Lower lobe of right lung (tissue), 2 donors: Measurements from ENCODE around the gene SLC35G6. TPM values are rescaled to one million over a fixed set of nuclear protein-coding genes. Genes with fewer than 3 reads are reported as not detected.
"Not testable (repeated sequence)": the region's sequence is repeated elsewhere in the genome, so short reads cannot be mapped to it uniquely, and the experiment has no call there.

ENCODE experiments used
- ATAC-seq, 2 donors: fragments of 200-7000 bp; cut with Tn5 transposase; one replicate each; pipeline ENCODE4 v1.9.1; 2020 to 2022; ENCODE audit warnings: mild to moderate bottlenecking in 2 of 2, moderate library complexity in 2 of 2
- DNase-seq: peaks from one replicate; pipeline ENCODE4 v3.0.0-alpha.2; 2020
- H3K27ac ChIP-seq: fragments of 200-600 bp; one replicate; pipeline ENCODE4 v1.8.0; 2022
- H3K27me3 ChIP-seq: fragments of 200-600 bp; one replicate; pipeline ENCODE4 v1.8.0; 2022; ENCODE audit warnings: low read depth
- H3K36me3 ChIP-seq: fragments of 200-600 bp; one replicate; pipeline ENCODE4 v1.8.0; 2022; ENCODE audit warnings: mild to moderate bottlenecking
- H3K4me1 ChIP-seq: fragments of 200-600 bp; one replicate; pipeline ENCODE4 v1.8.0; 2022
- H3K4me3 ChIP-seq: fragments of 200-600 bp; one replicate; pipeline ENCODE4 v1.8.0; 2022; ENCODE audit warnings: mild to moderate bottlenecking
- H3K9me3 ChIP-seq: fragments of 200-600 bp; one replicate; pipeline ENCODE4 v1.8.0; 2022
- intact Hi-C: fragments of 100-400 bp; cut with DNase I; formaldehyde crosslinking; loops from one replicate; pipeline ENCODE4 v1.11.0; 2022
- long read RNA-seq: library from polyadenylated mRNA; unstranded; transcript quantifications from one replicate; pipeline ENCODE4 v2.0.0, GENCODE V29; 2021
- total RNA-seq: library from RNA; stranded (reverse); fragmentation: NEBNext Ultra II Directional; extraction: Animal tissue kit (Norgen Biotek cat#: 25700); gene quantifications from one replicate; pipeline ENCODE4 v1.2.1, GENCODE V29; 2021
- TF ChIP-seq, protein P1 (sequence below): fragments of 200-600 bp; IDR thresholded peaks from one replicate; pipeline ENCODE4 v1.8.0; 2022; ENCODE audit warnings: antibody characterized with exemption, mild to moderate bottlenecking
- donor health status: DM: no; HTN: yes; CAD: no; lungs with severe emphysema.

SLC35G6 gene
- total RNA-seq: not detected
- long read RNA-seq: 0 reads

- Histone ChIP-seq H3K27ac (peak within 1 kb of the TSS; percentile 100), H3K4me3 (peak within 1 kb of the TSS; percentile 86), H3K4me1 (peaks cover 48% of the 10 kb centered on the region)
- ATAC-seq, H3K36me3 ChIP-seq, H3K9me3 ChIP-seq, DNase-seq, intact Hi-C loops, H3K27me3 ChIP-seq: not testable (repeated sequence)
Observed at GRCh38 chr17:7481275-7481674, at the start of gene SLC35G6. Gene SLC35G6 (plus strand): TSS chr17:7481446. CDS start chr17:7481517, 71 bp downstream.

DNA sequence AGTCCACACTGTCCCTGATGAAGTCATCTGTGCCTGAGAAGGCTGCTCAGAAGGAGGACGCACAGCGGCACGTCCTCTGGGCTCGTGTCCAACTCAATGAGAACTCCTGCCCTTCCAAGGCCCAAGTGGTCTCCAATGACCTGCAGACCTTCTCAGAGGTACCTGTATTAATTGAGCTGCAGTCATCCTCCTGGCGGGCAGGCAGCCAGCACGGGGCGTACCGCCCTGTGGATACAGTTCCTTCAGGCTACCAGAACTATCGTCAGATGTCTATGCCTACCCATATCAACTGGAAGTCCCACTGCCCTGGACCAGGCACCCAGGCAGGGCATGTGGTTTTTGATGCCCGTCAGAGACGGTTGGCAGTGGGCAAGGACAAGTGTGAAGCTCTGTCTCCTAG lies 49.0 kb upstream of the SLC35G6 start:
- TF ChIP-seq, protein P1, sequence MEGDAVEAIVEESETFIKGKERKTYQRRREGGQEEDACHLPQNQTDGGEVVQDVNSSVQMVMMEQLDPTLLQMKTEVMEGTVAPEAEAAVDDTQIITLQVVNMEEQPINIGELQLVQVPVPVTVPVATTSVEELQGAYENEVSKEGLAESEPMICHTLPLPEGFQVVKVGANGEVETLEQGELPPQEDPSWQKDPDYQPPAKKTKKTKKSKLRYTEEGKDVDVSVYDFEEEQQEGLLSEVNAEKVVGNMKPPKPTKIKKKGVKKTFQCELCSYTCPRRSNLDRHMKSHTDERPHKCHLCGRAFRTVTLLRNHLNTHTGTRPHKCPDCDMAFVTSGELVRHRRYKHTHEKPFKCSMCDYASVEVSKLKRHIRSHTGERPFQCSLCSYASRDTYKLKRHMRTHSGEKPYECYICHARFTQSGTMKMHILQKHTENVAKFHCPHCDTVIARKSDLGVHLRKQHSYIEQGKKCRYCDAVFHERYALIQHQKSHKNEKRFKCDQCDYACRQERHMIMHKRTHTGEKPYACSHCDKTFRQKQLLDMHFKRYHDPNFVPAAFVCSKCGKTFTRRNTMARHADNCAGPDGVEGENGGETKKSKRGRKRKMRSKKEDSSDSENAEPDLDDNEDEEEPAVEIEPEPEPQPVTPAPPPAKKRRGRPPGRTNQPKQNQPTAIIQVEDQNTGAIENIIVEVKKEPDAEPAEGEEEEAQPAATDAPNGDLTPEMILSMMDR: no peak
- H3K4me3 ChIP-seq: no peak overlapping the region
- peaks cover 19% of the 10 kb centered on the region for H3K4me1 ChIP-seq
- DNase-seq (no peak), ATAC-seq (no peak)
- H3K36me3 ChIP-seq: no peaks in the 10 kb centered on the region
- H3K27me3 ChIP-seq: no peaks in the 10 kb centered on the region
- no peaks in the 10 kb centered on the region for H3K9me3 ChIP-seq
- no peak overlapping the region for H3K27ac ChIP-seq
- intact Hi-C loops: no loop called here

DNA sequence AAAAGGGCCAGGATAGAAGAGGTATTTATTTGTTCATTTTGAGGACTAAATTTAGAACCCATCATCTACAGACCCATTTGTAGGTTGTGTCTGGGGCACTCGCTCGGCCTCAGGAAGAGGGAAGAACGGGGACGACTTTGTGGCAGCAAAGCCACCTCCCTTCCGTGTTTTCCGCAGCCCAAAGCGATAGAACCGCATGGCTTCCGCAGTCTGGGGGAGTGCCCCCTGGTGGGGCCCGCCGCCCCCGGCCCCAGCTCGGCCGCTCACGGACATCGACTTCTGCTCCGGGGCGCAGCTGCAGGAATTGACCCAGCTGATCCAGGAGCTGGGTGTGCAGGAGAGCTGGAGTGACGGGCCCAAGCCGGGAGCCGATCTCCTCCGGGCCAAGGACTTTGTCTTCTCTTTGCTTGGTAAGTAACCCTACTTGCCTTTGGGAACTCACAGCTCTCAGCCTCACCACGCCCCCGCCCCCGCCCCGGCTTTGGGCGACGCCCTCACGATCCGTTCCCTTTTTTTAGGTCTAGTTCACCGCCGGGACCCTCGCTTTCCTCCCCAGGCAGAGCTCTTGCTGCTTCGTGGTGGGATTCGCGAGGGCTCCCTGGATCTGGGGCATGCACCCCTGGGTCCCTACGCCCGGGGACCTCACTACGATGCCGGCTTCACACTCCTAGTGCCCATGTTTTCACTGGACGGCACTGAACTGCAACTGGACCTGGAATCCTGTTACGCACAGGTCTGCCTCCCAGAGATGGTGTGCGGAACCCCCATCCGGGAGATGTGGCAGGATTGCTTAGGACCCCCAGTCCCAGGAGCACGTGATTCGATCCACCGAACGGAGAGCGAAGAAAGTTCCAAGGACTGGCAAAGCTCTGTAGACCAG lies 45.3 kb upstream of the SLC35G6 start:
- TF ChIP-seq, protein P1: no peak
- Histone ChIP-seq H3K9me3 (no peaks in the 10 kb centered on the region), H3K4me3 (peak overlapping the region; percentile 76), H3K27ac (peak overlapping the region; percentile 81), H3K27me3 (peaks cover 28% of the 10 kb centered on the region), H3K4me1 (peaks cover 56% of the 10 kb centered on the region), H3K36me3 (no peaks in the 10 kb centered on the region)
- DNase-seq (peak; percentile 81), ATAC-seq (peak; percentile 31 to 46)
- intact Hi-C loops: no loop called here

GRCh38 chr17:7436556-7437368 lies 44.5 kb upstream of the SLC35G6 start:
- H3K4me1 ChIP-seq: peaks cover 56% of the 10 kb centered on the region

DNA sequence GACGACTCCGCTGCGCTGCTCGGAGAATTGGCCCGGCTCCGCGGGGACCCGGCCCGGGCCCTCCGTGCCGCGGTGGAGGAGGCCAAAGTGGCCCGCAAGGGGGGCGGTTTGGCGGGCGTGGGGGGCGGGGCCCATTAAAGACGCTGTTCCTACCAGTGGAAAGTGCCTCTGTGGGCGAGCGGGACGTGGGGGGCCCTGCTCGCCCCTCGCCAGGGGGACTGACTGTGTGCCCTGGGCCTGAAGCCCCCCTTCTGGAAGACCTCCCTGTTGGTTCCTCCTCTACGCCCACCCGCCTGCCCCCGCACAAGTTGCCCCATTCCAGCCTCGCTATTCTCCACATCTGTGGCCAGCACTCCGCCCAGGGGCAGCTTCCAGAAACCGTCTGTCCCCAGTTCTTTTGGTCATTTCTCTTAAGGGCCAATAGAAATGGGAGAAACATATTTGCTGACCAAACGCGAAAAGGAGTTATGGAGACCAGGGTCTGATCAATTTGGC lies 43.8 kb upstream of the SLC35G6 start:
- Histone ChIP-seq H3K4me1 (peaks cover 56% of the 10 kb centered on the region), H3K9me3 (no peaks in the 10 kb centered on the region), H3K4me3 (peak overlapping the region; percentile 76), H3K27me3 (peaks cover 34% of the 10 kb centered on the region), H3K36me3 (no peaks in the 10 kb centered on the region), H3K27ac (no peak overlapping the region)
- ATAC-seq (no peak), DNase-seq (no peak)
- TF ChIP-seq, protein P1: no peak
- intact Hi-C loops: no loop called here

More at GRCh38 chr17:7436556-7437368, 44.5 kb upstream of the SLC35G6 start:
- H3K27ac ChIP-seq: peak overlapping the region; percentile 81
- no peaks in the 10 kb centered on the region for H3K9me3 ChIP-seq
- no peaks in the 10 kb centered on the region for H3K36me3 ChIP-seq
- DNase-seq: peak; percentile 90
- H3K4me3 ChIP-seq: peak overlapping the region; percentile 76
- peaks cover 34% of the 10 kb centered on the region for H3K27me3 ChIP-seq
- TF ChIP-seq, protein P1: peak; percentile 87
- intact Hi-C loops: no loop called here
- ATAC-seq: peak; percentile 87 to 90
